Parathyroid adenoma (tissue), 2 donors: ENCODE measurements around the gene UGT1A1.

Source experiments
- H2AFZ ChIP-seq: fragments of 300-600 bp; sonication (generic); one replicate; pipeline ENCODE4 v1.7.0; 2017; ENCODE audit warnings: antibody characterized with exemption, mild to moderate bottlenecking
- H3K27ac ChIP-seq: fragments of 300-600 bp; sonication (generic); one replicate; pipeline ENCODE4 v1.7.0; 2017
- H3K27me3 ChIP-seq: fragments of 300-600 bp; sonication (generic); one replicate; pipeline ENCODE4 v1.7.0; 2017; ENCODE audit warnings: low read length; ENCODE audit not compliant: control insufficient read depth, insufficient read depth
- H3K36me3 ChIP-seq: fragments of 300-600 bp; sonication (generic); one replicate; pipeline ENCODE4 v1.7.0; 2017; ENCODE audit warnings: low read length; ENCODE audit not compliant: control insufficient read depth, insufficient read depth
- H3K4me1 ChIP-seq: fragments of 300-600 bp; sonication (generic); one replicate; pipeline ENCODE4 v1.7.0; 2017; ENCODE audit warnings: control low read depth
- H3K4me2 ChIP-seq: fragments of 300-600 bp; sonication (generic); one replicate; pipeline ENCODE4 v1.7.0; 2017; ENCODE audit warnings: low read length
- H3K4me3 ChIP-seq: fragments of 300-600 bp; sonication (generic); one replicate; pipeline ENCODE4 v1.7.0; 2017; ENCODE audit warnings: low read depth, low read length
- H3K79me2 ChIP-seq: fragments of 300-600 bp; sonication (generic); one replicate; pipeline ENCODE4 v1.7.0; 2017; ENCODE audit warnings: control low read depth
- H3K9ac ChIP-seq: fragments of 300-600 bp; sonication (generic); one replicate; pipeline ENCODE4 v1.7.0; 2017; ENCODE audit warnings: mild to moderate bottlenecking
- H3K9me3 ChIP-seq: fragments of 300-600 bp; sonication (generic); one replicate; pipeline ENCODE4 v1.7.0; 2017; ENCODE audit warnings: low read length; ENCODE audit not compliant: control insufficient read depth
- TF ChIP-seq, protein P1 (sequence below): fragments of 300-600 bp; sonication (generic); IDR thresholded peaks from one replicate; pipeline ENCODE4 v1.7.0; 2017; ENCODE audit warnings: antibody characterized with exemption, mild to moderate bottlenecking
- donor health status: primary hyperparathyroidism.

Gene UGT1A1

DNA sequence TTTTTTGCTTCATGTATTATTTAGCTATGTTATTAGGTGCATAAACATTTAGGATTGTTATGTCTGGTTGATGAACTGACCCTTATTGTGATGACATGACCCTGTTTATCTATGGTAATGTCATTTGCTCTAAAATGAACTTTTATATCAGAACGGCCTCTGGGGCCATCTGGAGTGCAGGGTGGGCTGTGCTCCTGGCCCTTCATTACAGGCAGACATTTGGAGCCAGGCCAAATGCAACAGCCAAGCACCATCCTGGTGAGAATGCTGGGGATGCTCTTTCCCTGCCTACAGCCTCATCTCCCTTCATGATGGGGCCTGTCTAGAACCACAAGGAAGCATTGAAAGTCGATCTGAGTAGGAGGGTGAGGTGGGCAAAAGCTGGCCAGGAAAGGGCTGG, 56.3 kb downstream of the UGT1A1 start:
- TF ChIP-seq, protein P1, sequence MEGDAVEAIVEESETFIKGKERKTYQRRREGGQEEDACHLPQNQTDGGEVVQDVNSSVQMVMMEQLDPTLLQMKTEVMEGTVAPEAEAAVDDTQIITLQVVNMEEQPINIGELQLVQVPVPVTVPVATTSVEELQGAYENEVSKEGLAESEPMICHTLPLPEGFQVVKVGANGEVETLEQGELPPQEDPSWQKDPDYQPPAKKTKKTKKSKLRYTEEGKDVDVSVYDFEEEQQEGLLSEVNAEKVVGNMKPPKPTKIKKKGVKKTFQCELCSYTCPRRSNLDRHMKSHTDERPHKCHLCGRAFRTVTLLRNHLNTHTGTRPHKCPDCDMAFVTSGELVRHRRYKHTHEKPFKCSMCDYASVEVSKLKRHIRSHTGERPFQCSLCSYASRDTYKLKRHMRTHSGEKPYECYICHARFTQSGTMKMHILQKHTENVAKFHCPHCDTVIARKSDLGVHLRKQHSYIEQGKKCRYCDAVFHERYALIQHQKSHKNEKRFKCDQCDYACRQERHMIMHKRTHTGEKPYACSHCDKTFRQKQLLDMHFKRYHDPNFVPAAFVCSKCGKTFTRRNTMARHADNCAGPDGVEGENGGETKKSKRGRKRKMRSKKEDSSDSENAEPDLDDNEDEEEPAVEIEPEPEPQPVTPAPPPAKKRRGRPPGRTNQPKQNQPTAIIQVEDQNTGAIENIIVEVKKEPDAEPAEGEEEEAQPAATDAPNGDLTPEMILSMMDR, result no peak
- H3K36me3 ChIP-seq, result no peaks in the 10 kb centered on the region
- no peaks in the 10 kb centered on the region for H3K4me1 ChIP-seq
- H3K4me3 ChIP-seq, result no peak overlapping the region
- H2AFZ ChIP-seq, result no peak overlapping the region
- no peaks in the 10 kb centered on the region for H3K27me3 ChIP-seq
- no peak overlapping the region for H3K9ac ChIP-seq
- H3K79me2 ChIP-seq, result no peaks in the 10 kb centered on the region
- H3K9me3 ChIP-seq, result no peaks in the 10 kb centered on the region
- no peak overlapping the region for H3K4me2 ChIP-seq
- H3K27ac ChIP-seq, result no peak overlapping the region

DNA sequence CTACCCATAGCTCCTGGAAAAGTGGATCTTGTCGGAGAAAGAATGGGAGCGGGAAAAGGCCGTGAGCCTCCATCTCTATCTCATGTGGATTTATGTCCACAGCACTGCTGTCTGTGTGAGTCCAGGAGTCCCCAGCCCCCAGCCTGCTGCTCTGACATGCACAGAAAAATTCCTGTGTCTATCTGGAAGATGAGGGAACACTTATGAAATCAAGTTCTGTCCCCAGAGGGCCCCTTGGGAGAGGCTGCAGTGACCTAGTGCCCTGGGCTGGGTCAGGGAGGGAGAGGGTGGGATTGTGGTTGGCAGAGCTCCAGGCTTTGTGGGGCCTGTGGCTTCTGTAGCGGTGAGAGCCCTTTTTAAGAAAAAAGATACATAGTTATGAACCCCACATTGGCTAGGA, 56.7 kb downstream of the UGT1A1 start:
- TF ChIP-seq, protein P1, result no peak
- Histone ChIP-seq H3K9ac (no peak overlapping the region), H3K79me2 (no peaks in the 10 kb centered on the region), H3K27ac (no peak overlapping the region), H3K4me1 (no peaks in the 10 kb centered on the region), H2AFZ (no peak overlapping the region), H3K4me3 (no peak overlapping the region), H3K27me3 (no peaks in the 10 kb centered on the region), H3K4me2 (no peak overlapping the region), H3K9me3 (no peaks in the 10 kb centered on the region), H3K36me3 (no peaks in the 10 kb centered on the region)

DNA sequence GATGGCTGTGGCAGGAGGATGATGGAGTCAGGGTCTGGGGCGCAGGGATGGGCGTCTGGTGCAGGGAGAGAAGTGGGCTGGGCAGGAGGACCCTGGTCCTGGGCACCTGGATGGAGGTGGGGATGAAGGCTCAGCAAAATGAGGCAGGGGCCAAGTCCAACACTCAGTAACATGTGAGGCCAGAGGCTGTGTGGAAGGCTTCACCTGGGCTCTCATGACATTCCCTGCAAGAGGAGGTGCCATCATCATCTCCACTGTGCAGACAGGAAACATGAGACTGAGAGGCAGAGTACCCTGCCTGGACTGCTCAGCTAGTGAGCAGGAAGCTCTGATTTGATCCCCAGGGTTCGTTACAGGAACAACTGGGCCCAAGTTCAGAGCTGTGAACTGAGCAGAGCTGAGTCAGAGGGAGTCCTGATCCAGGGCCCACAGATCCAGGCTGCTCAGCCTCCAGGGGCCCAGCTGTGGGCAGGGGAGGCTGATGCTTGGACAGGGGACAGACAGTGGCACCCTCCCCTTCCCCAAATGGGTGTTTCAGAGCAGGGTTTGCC, 57.4 kb downstream of the UGT1A1 start:
- no peak overlapping the region for H3K4me2 ChIP-seq
- H2AFZ ChIP-seq, result no peak overlapping the region
- H3K4me1 ChIP-seq, result no peaks in the 10 kb centered on the region
- H3K27me3 ChIP-seq, result no peaks in the 10 kb centered on the region
- no peak overlapping the region for H3K4me3 ChIP-seq
- H3K9ac ChIP-seq, result no peak overlapping the region
- TF ChIP-seq, protein P1, result no peak
- H3K79me2 ChIP-seq, result no peaks in the 10 kb centered on the region
- H3K27ac ChIP-seq, result no peak overlapping the region
- H3K9me3 ChIP-seq, result no peaks in the 10 kb centered on the region
- no peaks in the 10 kb centered on the region for H3K36me3 ChIP-seq

- Histone ChIP-seq H3K36me3 (no peaks in the 10 kb centered on the region), H3K79me2 (no peaks in the 10 kb centered on the region), H2AFZ (no peak overlapping the region), H3K27me3 (no peaks in the 10 kb centered on the region), H3K4me1 (no peaks in the 10 kb centered on the region), H3K9ac (no peak overlapping the region), H3K4me3 (no peak overlapping the region), H3K27ac (no peak overlapping the region), H3K9me3 (no peaks in the 10 kb centered on the region), H3K4me2 (no peak overlapping the region)
- TF ChIP-seq, protein P1, result no peak
Observed at GRCh38 chr2:233817995-233818638, 58.0 kb downstream of the UGT1A1 start.
